Peyer's patch (tissue), 4 donors: ENCODE results near the gene ZBTB7B. TPM values are rescaled to one million over a fixed set of nuclear protein-coding genes. Genes with fewer than 3 reads are reported as not detected.
"Not testable (repeated sequence)": the region's sequence is repeated elsewhere in the genome, so short reads cannot be mapped to it uniquely, and the experiment has no call there.

Experiments used
- DNase-seq, 3 donors: peaks; one replicate each; pipeline ENCODE4 v3.0.0-alpha.2; 2017 to 2019
- H3K27ac ChIP-seq, 4 donors: fragments of 200-600 bp; sonication (generic); one replicate each; pipeline ENCODE4 v1.5.1; 2016 to 2019
- H3K27me3 ChIP-seq, 2 donors: fragments of 200-600 bp; sonication (generic); one replicate each; pipeline ENCODE4 v1.5.1; 2019
- H3K36me3 ChIP-seq, 3 donors: fragments of 200-600 bp; sonication (generic); one replicate each; pipeline ENCODE4 v1.5.1; 2016 to 2019
- H3K4me1 ChIP-seq, 4 donors: fragments of 200-600 bp; sonication (generic); one replicate each; pipeline ENCODE4 v1.5.1; 2016 to 2019
- H3K4me3 ChIP-seq, 4 donors: fragments of 200-600 bp; sonication (generic); 1 replicate in 3 of 4; 2 replicates in 1 of 4; pipeline ENCODE4 v1.5.1; 2016 to 2019; ENCODE audit warnings: mild to moderate bottlenecking in 1 of 4
- H3K9me3 ChIP-seq, 4 donors: fragments of 200-600 bp; sonication (generic); one replicate each; pipeline ENCODE4 v1.5.1; 2016 to 2019; ENCODE audit warnings: mild to moderate bottlenecking in 1 of 4
- POLR2A ChIP-seq, 2 donors: fragments of 450-650 bp; IDR thresholded peaks; one replicate each; pipeline ENCODE4 v1.5.1; 2017; ENCODE audit warnings: antibody characterized with exemption in 2 of 2, mild to moderate bottlenecking in 2 of 2, moderate library complexity in 2 of 2
- total RNA-seq, 4 donors: library from RNA; depleted of rRNA; stranded (reverse); fragments of >200 nt; gene quantifications; one replicate each; pipeline ENCODE4 v1.1.0, GENCODE V29; 2016
- TF ChIP-seq, protein P1 (sequence below), 6 experiments: fragments of 450-650 bp in 4 of 6; fragments of 200-600 bp in 2 of 6; sonication (generic) in 1 of 6; IDR thresholded peaks; one replicate each; pipeline ENCODE4 v1.5.1; 2017 to 2019; ENCODE audit warnings: antibody characterized with exemption in 6 of 6, mild to moderate bottlenecking in 3 of 6, moderate library complexity in 1 of 6

ZBTB7B gene
- total RNA-seq, 4 donors from 2014 or later: 35.5 to 412 (median 346) TPM

- no peak within 1 kb of the TSS for H3K27ac ChIP-seq
- no peak within 1 kb of the TSS for H3K4me3 ChIP-seq
- H3K36me3 ChIP-seq: peaks cover 0 to 19% (median 0%) of the 10 kb centered on the region in 3 donors
- H3K9me3 ChIP-seq: no peaks in the 10 kb centered on the region
- H3K27me3 ChIP-seq: no peaks in the 10 kb centered on the region
- peak in 1 of 3 donors; percentile 34 for DNase-seq
- peaks cover 0 to 10% (median 0%) of the 10 kb centered on the region in 4 donors for H3K4me1 ChIP-seq
- no peak for TF ChIP-seq POLR2A (IDR thresholded peaks at IDR 0.05)
These were observed 8.9 kb upstream of the ZBTB7B start, which contains the start of gene LENEP for GRCh38 chr1:154993572-154994268. Gene LENEP (plus strand): TSS chr1:154993586. CDS start chr1:154993608, 22 bp downstream.

- Histone ChIP-seq H3K27ac (no peak overlapping the region), H3K4me1 (peaks cover 0 to 10% (median under 1%) of the 10 kb centered on the region in 4 donors), H3K36me3 (peaks cover 0 to 19% (median 0%) of the 10 kb centered on the region in 3 donors), H3K4me3 (no peak overlapping the region), H3K27me3 (no peaks in the 10 kb centered on the region), H3K9me3 (no peaks in the 10 kb centered on the region)
- no peak for TF ChIP-seq POLR2A (IDR thresholded peaks at IDR 0.05)
- no peak for DNase-seq
These were observed 8.4 kb upstream of the ZBTB7B start for GRCh38 chr1:154994269-154994587.

DNA sequence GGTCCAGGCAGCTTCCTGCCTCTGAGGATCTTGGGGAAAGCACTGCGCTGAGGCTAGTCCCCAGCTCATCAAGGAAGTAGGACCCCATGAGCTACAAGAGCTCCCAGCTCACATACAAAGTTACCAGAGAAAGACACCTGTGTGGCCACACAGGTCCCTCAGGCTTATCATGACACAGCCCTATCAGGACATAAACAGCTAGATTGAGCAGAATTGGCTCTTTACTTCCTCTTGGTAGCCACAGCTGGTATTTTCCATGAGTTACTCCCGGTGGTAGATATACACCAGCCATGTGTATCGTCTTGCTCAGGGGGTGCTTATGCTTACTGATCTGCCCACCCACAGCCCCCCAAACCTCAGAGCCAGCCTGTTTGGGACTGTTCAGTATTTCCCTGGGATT is 8.0 kb upstream of the ZBTB7B start:
- Histone ChIP-seq H3K36me3 (peaks cover 0 to 19% (median 0%) of the 10 kb centered on the region in 3 donors), H3K27me3 (no peaks in the 10 kb centered on the region), H3K4me3 (no peak overlapping the region), H3K27ac (no peak overlapping the region), H3K4me1 (peaks cover 0 to 10% (median 2%) of the 10 kb centered on the region in 4 donors), H3K9me3 (no peaks in the 10 kb centered on the region)
- DNase-seq: peak in 1 of 3 donors; percentile 37
- TF ChIP-seq, protein P1, sequence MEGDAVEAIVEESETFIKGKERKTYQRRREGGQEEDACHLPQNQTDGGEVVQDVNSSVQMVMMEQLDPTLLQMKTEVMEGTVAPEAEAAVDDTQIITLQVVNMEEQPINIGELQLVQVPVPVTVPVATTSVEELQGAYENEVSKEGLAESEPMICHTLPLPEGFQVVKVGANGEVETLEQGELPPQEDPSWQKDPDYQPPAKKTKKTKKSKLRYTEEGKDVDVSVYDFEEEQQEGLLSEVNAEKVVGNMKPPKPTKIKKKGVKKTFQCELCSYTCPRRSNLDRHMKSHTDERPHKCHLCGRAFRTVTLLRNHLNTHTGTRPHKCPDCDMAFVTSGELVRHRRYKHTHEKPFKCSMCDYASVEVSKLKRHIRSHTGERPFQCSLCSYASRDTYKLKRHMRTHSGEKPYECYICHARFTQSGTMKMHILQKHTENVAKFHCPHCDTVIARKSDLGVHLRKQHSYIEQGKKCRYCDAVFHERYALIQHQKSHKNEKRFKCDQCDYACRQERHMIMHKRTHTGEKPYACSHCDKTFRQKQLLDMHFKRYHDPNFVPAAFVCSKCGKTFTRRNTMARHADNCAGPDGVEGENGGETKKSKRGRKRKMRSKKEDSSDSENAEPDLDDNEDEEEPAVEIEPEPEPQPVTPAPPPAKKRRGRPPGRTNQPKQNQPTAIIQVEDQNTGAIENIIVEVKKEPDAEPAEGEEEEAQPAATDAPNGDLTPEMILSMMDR (IDR thresholded peaks at IDR 0.05): no peak
- TF ChIP-seq POLR2A (IDR thresholded peaks at IDR 0.05): no peak

DNA sequence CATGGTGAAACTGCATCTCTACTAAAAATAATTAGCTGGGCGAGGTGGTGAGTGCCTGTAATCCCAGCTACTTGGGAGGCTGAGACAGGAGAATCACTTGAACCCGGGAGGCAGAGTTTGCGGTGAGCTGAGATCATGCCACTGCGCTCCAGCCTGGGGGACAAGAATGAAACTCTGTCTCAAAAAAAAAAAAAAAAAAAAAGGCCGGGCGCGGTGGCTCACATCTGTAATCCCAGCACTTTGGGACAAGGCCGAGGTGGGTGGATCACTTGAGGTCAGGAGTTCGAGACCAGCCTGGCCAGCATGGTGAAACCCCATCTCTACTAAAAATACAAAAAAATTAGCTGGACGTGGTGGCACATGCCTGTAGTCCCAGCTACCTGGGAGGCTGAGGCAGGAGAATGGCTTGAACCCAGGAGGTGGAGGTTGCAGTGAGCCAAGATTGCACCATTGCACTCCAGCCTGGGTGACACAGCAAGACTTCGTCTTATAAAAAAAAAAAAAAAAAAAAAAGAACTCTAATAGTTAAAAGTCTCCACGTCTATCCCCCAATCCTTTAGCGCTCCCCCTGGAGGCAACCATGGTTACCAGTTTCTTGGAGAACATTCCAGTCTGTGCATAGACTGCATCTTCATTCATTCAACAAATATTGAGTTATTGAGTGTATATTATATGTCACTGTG is 7.2 kb upstream of the ZBTB7B start:
- H3K36me3 ChIP-seq: peaks cover 0 to 13% (median 0%) of the 10 kb centered on the region in 3 donors
- not testable (repeated sequence) for H3K27ac ChIP-seq, H3K27me3 ChIP-seq, H3K9me3 ChIP-seq, H3K4me3 ChIP-seq
- TF ChIP-seq, protein P1 (IDR thresholded peaks at IDR 0.05): peak in 4 of 6 experiments; percentile 16 to 31 (median 29)
- H3K4me1 ChIP-seq: peaks cover 0 to 16% (median 3%) of the 10 kb centered on the region in 4 donors
- DNase-seq: peak in 2 of 3 donors; percentile 54 to 73

DNA sequence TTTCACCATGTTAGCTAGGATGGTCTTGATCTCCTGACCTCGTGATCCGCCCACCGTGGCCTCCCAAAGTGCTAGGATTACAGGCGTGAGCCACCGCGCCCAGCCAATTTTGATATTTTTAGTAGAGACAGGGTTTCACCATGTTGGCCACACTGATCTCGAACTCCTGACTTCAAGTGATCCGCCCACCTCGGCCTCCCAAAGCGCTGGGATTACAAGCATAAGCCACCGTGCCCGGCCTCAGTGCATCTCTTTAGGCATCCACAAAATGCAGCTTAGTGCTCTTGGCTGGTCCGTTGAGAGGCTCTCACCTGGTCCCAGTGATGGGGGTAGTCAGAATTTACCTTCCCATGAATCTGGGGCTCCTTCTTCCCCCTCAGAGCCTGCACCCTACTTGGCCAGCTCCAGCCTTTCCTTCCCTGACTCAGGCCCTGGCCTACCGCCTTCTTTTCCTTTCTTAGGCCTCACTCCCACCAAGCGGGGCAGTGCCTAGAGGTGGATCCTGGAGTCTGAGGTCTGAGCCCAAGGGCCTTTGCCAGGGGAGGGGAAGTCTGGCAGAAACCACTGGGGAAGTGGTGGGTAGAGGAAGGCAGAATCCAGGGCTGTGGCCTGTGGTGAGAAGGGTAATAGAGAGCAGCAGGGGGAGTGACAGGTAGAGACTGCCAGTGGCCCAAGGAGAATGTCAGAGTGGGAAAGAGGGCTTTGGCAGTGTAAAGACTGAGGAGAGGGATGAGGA is 5.5 kb upstream of the ZBTB7B start:
- Histone ChIP-seq H3K27ac (no peak overlapping the region), H3K36me3 (no peaks in the 10 kb centered on the region), H3K9me3 (no peaks in the 10 kb centered on the region), H3K4me1 (peaks cover 0 to 16% (median 3%) of the 10 kb centered on the region in 4 donors), H3K4me3 (no peak overlapping the region), H3K27me3 (no peaks in the 10 kb centered on the region)
- TF ChIP-seq POLR2A (IDR thresholded peaks at IDR 0.05): no peak
- TF ChIP-seq, protein P1 (IDR thresholded peaks at IDR 0.05): no peak
- peak in 1 of 3 donors; percentile 37 for DNase-seq

DNA sequence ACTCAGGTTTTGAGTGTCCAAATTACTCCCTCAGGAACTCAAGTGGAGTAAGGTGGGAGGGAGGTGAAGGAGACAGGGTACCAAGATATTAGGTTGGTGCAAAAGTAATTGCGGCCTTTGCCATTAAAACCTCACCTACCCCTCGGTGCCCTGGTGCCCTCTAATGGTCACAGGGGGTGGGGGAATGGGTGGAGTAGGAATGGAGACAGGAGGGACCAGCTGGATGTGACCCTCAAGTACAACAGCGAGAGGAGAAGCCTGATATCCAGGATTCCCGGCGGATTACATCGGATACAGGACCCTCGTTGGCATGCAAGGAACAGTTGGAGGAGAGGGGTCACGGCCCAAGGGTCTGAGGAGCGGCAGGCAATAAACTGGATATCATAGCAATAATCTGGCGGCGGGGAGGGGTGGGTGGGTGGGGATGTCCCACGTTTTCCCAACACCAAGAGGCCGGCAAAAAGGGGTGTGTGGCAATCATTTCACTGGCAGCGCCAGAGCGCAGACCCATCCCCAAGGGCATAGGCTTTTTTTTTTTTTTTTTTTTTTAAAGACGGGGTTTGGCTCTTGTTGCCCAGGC is 4.3 kb upstream of the ZBTB7B start:
- Histone ChIP-seq H3K9me3 (no peaks in the 10 kb centered on the region), H3K36me3 (no peaks in the 10 kb centered on the region), H3K27ac (no peak overlapping the region), H3K27me3 (no peaks in the 10 kb centered on the region), H3K4me1 (peaks cover 0 to 16% (median 3%) of the 10 kb centered on the region in 4 donors), H3K4me3 (no peak overlapping the region)
- no peak for TF ChIP-seq POLR2A (IDR thresholded peaks at IDR 0.05)
- TF ChIP-seq, protein P1 (IDR thresholded peaks at IDR 0.05): peak in 1 of 6 experiments; percentile 23
- peak in 1 of 3 donors; percentile 39 for DNase-seq
